Hematopoietic multipotent progenitor cell treated with erythropoietin and hydrocortisone succinate and interleukin-3 and kit ligand, for 15 days (in vitro differentiated cells): ENCODE measurements around the gene GPC5.

Source experiments
- DNase-seq: peaks from one replicate; pipeline ENCODE4 v3.0.0-alpha.2; 2015; ENCODE audit warnings: low spot score

Gene GPC5

GRCh38 chr13:92387245-92387644, 988.8 kb downstream of the GPC5 start:
- DNase-seq, result no peak

DNA sequence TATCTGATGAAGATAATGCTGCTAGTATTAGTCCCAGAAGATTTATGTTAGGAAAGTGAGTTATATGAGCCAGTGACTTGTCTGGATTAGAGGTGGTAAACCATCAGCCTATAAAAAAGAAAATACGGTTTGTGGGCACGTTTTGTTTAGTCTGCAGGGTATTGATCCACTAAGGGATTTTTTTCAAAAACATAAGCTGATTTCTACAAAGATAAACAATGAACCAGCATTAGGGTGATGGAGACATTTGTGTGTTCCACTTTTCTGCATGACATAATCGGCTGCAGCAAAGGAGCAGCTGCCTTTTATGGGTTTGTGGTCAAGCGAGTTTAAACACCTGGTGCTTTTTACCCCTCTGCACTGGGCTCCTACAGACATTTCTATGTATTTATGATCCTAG, 991.8 kb downstream of the GPC5 start:
- DNase-seq, result no peak

GRCh38 chr13:92403606-92404005, 1005.2 kb downstream of the GPC5 start:
- DNase-seq, result no peak

- no peak for DNase-seq
Measured at GRCh38 chr13:92407858-92408257, 1009.4 kb downstream of the GPC5 start.

DNA sequence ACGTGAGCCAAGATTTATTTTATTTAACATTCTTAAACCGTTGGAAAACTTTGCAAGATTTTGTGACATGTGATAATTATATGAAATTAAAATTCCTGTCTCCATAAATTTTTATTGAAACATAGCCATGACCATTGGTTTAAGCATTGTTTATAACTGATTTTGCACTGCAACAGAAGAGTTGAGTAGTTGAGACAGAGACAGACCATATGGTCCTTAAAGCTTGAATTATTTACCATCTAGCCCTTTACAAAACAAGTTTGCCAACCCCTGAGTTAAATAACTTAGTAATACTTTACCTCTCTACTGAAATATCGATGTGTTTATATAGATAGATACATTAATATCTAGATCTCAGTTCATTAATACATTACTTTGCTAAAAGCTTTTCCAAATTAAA, 1014.1 kb downstream of the GPC5 start:
- no peak for DNase-seq

DNA sequence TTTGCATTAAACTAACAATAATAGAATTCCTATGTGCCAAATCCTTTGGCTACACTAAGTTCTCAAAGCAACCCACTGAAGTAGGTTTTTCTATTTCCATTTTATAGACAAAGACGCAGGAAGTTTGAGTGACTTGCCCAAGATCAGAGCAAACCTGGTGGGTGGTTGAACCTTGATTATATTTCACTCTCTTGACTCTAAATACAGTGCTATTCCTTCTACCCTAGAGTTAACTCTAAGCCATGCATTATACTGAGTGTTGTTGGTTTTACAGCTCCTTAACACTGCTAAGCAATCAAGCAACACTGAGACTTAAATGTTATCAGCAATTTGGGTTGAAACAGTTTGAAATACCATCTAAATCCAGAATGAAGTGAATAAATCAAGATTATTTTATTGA, 1014.6 kb downstream of the GPC5 start:
- no peak for DNase-seq

DNA sequence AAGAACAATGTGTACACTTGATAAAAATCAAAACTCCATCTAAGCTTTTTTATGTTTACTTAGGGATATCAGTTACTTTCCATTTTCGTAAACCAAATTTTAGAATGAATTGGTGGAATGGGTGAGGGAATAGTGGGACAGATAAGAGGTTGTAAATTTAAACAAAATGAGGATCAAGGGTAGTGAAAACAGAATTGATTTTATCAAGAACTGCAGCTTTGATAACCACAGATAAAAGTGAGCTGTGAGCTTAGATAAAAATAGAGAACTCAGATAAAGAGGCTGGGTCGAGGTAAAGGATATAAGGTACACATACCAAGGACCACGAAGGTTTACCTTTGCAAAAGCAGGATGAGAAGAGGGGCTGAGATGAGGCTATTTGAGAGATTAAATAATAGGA, 1015.0 kb downstream of the GPC5 start:
- DNase-seq, result no peak

DNA sequence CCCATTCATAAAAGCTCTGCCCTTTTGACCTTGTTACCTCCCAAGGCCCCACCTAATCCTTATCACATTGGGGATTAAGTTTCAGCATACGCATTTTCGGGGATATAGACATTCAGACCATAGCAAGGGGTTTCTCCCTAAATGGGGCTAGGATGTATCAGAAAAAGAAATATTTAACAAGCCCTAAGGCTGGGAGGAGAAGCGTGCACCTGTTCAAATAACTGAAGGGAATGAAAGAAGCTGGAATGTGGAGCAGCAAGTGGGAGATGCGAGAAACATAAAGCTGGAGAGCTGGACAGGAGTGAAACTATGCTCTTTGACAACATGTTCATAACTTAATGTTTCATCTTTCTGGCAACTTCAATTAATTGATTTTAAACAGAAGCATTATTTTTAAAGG, 1016.4 kb downstream of the GPC5 start:
- no peak for DNase-seq

GRCh38 chr13:92415781-92416180, 1017.4 kb downstream of the GPC5 start:
- no peak for DNase-seq

DNA sequence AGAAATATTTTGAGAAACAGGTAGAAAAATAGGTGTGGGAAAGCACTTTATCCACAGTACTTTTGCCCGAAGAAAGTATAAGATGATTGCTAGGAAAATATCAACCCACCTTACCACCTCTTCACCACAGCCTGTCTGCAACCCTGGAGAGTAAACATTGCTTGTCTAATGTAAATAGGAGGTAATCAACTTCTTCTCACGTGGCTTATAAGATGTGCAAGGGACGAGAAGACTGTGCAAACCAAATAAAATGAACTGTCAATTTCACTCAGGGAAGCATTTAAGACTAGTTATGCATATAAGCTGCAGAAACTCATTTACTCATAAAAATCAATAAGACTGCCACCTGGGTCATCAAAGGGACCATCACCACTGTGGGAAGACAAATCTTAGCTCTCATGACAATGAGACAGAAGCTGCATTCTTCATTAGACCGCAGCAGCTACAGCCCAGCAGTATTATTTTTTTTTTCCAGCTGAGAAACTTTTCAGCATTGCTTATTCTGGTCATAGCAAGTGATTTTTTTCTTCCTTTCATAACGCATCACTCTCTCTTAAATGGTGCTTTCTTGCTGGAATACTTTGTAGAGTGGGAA, 1020.5 kb downstream of the GPC5 start:
- no peak for DNase-seq

DNA sequence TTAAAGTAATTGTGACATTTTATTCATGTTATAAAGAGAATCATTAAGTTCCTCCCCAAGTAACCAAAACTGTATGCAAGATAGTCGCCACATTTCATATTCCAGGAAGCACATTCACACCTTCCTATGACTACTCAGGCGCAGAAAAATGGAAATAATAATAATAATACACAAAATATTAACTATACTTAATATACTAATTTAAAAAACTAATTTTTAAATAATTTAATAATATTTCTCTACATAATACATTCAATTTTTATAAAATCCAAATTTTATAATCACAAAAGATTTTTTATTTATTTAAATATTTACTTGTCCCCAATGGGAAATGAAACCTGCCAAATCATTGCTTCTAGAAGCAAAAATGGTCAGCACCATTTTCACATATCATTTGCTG, 1030.8 kb downstream of the GPC5 start:
- no peak for DNase-seq

GRCh38 chr13:92433386-92433785, 1035.0 kb downstream of the GPC5 start:
- no peak for DNase-seq

GRCh38 chr13:92433963-92434362, 1035.5 kb downstream of the GPC5 start:
- no peak for DNase-seq

GRCh38 chr13:92436924-92437323, 1038.5 kb downstream of the GPC5 start:
- DNase-seq, result no peak

GRCh38 chr13:92444244-92444643, 1045.8 kb downstream of the GPC5 start:
- no peak for DNase-seq

DNA sequence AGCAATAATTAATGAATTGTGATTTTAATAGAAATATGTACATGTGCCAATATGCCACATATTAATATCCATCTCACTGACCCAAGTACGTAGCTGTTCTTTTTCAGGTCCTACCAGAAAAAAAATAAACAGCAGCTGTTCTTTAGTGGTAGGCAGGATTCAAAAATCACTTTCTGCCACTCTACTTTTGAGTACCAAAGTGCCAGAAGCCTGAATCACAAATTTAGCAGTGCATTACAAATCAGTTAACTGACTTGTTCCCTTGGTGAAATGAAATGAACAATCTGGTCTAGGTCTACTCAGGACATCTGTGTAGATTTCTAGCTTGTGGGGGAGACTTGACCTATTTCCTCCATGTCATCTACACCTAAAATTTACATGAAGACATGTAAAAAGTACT, 1052.6 kb downstream of the GPC5 start:
- DNase-seq, result no peak

DNA sequence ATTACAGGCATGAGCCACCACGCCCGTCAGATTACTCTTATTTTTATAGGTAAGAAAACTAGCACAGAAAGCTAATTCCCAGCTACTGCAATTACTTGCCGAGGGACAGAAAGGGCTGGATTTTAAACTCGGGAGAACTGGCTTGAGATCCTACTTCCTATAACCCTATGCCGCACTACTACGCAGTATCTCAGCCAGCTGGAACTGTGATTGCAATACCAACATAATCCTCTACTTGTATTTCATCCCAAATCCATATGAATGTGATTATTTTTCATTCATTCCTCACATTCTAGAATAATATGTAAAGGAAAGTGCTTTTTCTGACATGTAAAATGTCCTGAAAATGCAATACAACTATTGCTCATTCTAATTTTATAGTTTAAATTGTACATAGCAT, 1054.4 kb downstream of the GPC5 start:
- no peak for DNase-seq

DNA sequence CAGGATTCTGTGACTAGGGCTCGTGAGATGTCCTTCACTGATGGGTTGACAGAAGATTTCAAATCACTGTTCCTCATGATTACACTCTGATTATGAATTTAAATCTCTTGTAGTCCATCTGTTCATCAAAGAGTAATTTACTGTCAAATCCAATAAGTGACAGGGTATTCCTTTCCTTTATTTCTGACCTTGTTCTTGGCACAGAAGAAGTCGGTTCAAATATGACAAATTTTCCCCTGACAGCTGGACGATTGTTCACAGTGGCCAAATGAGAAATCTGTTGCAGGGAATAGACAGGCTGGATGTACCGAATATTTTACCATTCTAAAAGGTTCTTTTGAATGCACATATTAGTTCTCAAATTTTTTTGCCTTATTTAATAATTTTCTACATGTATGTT, 1060.9 kb downstream of the GPC5 start:
- no peak for DNase-seq

DNA sequence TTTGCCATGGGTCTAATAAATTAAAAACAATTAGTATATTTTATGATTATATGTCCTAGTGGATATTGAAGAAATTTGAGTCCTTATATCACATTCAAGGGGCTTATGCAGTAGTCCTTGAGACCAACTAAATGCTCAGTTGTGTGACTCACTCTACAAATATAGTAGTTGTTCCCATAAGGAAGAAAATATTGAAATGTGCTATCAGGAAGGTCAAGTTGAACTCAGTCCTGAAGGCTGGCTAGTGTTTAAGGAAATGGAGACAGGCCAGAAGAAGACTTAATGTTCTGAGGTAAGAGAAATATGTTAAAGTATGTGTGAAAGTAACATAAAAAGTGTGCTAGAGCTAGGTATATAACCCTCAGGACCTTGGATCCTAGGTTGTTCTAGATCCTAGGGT, 1062.1 kb downstream of the GPC5 start:
- no peak for DNase-seq

DNA sequence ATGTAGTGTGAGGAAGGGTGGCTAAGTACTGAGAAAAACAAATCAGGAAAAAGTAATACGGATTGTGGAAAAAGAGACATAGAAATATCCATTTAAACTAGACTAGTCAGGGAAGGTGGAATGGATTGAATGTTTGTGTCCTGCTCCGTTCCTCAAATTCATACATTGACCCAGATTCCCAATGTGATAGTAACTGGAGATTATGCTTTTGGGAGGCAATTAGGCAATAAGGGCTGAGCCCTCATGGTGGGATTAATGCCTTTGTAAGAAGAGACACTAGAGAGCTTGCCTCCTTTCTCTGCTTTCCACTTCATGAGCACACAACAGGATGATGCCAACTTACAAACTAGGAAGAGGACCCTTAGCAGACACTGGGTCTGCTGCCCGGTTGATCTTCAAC, 1063.0 kb downstream of the GPC5 start:
- no peak for DNase-seq

GRCh38 chr13:92461831-92462230, 1063.4 kb downstream of the GPC5 start:
- DNase-seq, result no peak

DNA sequence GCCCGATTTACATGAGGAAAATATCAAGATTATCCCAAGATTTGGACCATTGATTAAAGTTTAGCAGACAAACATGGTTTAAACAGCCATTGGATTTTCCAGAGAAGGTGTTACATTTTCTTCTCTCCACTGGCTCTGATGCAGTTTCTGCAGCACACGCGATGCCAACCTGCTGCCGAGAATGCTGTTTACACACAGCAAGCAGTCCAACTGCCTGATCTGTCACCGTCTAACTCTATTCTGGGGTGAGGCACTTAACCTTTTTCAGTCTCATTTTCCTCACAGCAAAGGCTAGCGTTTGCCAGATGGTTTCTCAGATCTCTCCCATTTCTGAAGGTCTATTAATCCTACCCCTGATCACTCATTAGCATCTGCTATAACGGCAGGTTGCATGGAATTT, 1064.7 kb downstream of the GPC5 start:
- no peak for DNase-seq

GRCh38 chr13:92473765-92474475, 1075.5 kb downstream of the GPC5 start:
- DNase-seq, result no peak

- no peak for DNase-seq
Measured at GRCh38 chr13:92480387-92480786, 1082.0 kb downstream of the GPC5 start.
